Fibroblast of lung (primary cell): ENCODE measurements around the gene TEDC1. TPM values are rescaled to one million over a fixed set of nuclear protein-coding genes. Genes with fewer than 3 reads are reported as not detected.
A peak's percentile ranks its signal among the peaks of the same experiment; 100 is the strongest.

ENCODE experiments used
- DNase-seq, 2 donors: peaks; one replicate each; pipeline versions ENCODE4 v3.0.0 to v3.0.0-alpha.2; 2010; ENCODE audit warnings: low read depth in 2 of 2
- H2AFZ ChIP-seq: 2 replicates; pipeline ENCODE4 v1.5.1; 2012; ENCODE audit warnings: low read length, control low read depth, inconsistent platforms
- H3K27ac ChIP-seq: 2 replicates; pipeline ENCODE4 v1.5.1; 2011; ENCODE audit warnings: low read length, control low read depth; ENCODE audit not compliant: insufficient read depth
- H3K27me3 ChIP-seq: 2 replicates; pipeline ENCODE4 v1.5.1; 2011; ENCODE audit warnings: mild to moderate bottlenecking, low read length; ENCODE audit not compliant: control insufficient read depth, insufficient read depth
- H3K36me3 ChIP-seq: 2 replicates; pipeline ENCODE4 v1.5.1; 2011; ENCODE audit warnings: low read length; ENCODE audit not compliant: control insufficient read depth, insufficient read depth
- H3K4me1 ChIP-seq: 2 replicates; pipeline ENCODE4 v1.5.1; 2011; ENCODE audit warnings: low read length; ENCODE audit not compliant: control insufficient read depth, insufficient read depth; ENCODE audit errors: extremely low read depth
- H3K4me2 ChIP-seq: 2 replicates; pipeline ENCODE4 v1.5.1; 2011; ENCODE audit warnings: low read length, control low read depth; ENCODE audit not compliant: insufficient read depth; ENCODE audit errors: extremely low read depth
- H3K4me3 ChIP-seq, 4 experiments: fragments of 200-600 bp in 1 of 4; sonication (generic) in 1 of 4; replicated peaks in 1 of 4; 2 replicates each; pipeline ENCODE4 v1.5.1; 2011 to 2016; ENCODE audit warnings: low read length in 4 of 4, low read depth in 3 of 4, mild to moderate bottlenecking in 3 of 4, control low read depth in 2 of 4, inconsistent platforms in 1 of 4, mixed read lengths in 1 of 4; ENCODE audit not compliant: insufficient read depth in 1 of 4; ENCODE audit errors: control extremely low read depth in 1 of 4
- H3K79me2 ChIP-seq: 2 replicates; pipeline ENCODE4 v1.5.1; 2012; ENCODE audit warnings: mild to moderate bottlenecking, low read length, inconsistent platforms; ENCODE audit not compliant: control insufficient read depth, insufficient read depth
- H3K9ac ChIP-seq: 2 replicates; pipeline ENCODE4 v1.5.1; 2011; ENCODE audit warnings: mild to moderate bottlenecking, low read length, control low read depth; ENCODE audit not compliant: insufficient read depth
- H3K9me3 ChIP-seq: 2 replicates; pipeline ENCODE4 v1.5.1; 2012; ENCODE audit warnings: low read depth, low read length; ENCODE audit not compliant: control insufficient read depth, insufficient read depth
- H4K20me1 ChIP-seq: 2 replicates; pipeline ENCODE4 v1.5.1; 2011; ENCODE audit warnings: low read length; ENCODE audit not compliant: control insufficient read depth, insufficient read depth; ENCODE audit errors: extremely low read depth
- EZH2 ChIP-seq: IDR thresholded peaks from 2 replicates; pipeline ENCODE4 v1.5.1; 2012; ENCODE audit warnings: low read length, control low read depth, mild to moderate bottlenecking; ENCODE audit errors: missing control alignments
- polyA plus RNA-seq, 2 donors: library from polyadenylated mRNA; depleted of rRNA in 1 of 2; stranded (reverse) in 1 of 2; unstranded in 1 of 2; fragments of >200 nt; gene quantifications; 2 replicates each; pipeline ENCODE4 v1.2.1, GENCODE V29; 2011 to 2012; ENCODE audit warnings: missing spikeins in 1 of 2
- total RNA-seq: library from RNA; depleted of rRNA; stranded (reverse); fragments of >200 nt; gene quantifications from 2 replicates; pipeline ENCODE4 v1.2.1, GENCODE V29; 2014
- TF ChIP-seq, protein P1 (sequence below), 2 donors: IDR thresholded peaks in 1 of 2; conservative IDR thresholded peaks in 1 of 2; 1 replicate in 1 of 2; 2 replicates in 1 of 2; pipeline ENCODE4 v1.5.1; 2011 to 2012; ENCODE audit warnings: low read length in 2 of 2, control low read depth in 1 of 2, inconsistent platforms in 1 of 2, low read depth in 1 of 2, mild to moderate bottlenecking in 1 of 2

TEDC1 gene
- total and polyA plus RNA-seq, 2 donors (not counting 1 experiment from before 2014, with no cell fraction given) = 0.69 to 2.5 TPM

DNA sequence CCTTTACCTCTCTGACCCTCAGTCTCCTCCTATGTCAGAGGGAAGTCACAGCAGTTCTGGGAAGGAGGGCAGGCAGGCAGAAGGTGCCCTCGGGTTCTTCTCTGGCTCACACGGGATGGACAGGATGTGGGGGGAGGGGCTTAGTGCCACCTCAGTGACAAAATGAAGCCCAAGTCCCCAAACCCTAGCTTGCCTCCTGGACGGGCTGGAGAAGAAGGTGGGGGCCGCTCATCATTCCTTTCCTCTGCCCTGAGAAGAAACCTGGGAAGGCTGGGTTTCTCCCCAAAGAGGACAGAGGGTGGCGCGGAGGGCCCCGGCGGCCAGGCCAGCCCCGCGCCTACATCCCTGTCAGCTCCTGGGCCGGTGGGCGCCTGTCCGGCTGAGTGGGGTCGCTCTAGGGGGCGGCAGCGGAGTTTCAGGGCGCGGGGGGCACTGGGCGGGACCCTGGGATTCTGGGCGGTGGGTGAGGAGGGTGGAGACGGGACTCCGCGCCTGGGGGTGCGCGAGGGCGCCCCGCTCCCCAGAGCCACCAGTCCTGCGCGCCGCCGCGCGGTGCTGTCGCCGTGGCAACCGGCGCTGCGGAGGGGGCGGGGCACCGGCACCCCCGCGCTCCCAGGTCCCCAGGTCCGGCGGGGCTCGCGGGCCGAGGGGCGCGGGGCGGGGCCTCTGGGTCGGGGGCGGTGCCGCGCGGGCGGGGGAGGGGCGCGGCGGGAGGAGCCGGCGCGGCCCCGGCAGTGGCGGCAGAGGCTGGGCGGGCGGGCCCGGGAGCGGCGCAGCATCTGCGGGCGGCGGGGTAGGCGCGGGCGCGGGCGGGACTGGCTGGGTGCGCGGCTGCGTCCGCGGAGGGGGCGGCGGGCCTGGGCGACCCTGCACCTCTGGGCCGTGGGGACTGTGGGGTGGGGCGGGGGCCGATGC lies 35.1 kb downstream of the TEDC1 start, which contains the start of gene TMEM121:
Gene TMEM121, plus strand, starts transcription at position 723 of the 915 bp plus-strand sequence. CDS start 2,252 bp downstream, outside the sequence.
- Histone ChIP-seq H3K79me2 (no peaks in the 10 kb centered on the region), H3K4me1 (no peaks in the 10 kb centered on the region), H3K27me3 (peaks cover 4% of the 10 kb centered on the region), H2AFZ (no peak within 1 kb of the TSS), H3K9me3 (no peaks in the 10 kb centered on the region), H3K9ac (no peak within 1 kb of the TSS), H3K4me2 (peak within 1 kb of the TSS; percentile 59), H3K36me3 (no peaks in the 10 kb centered on the region), H4K20me1 (no peaks in the 10 kb centered on the region), H3K4me3 (peak within 1 kb of the TSS; percentile 28 to 65 (median 38)), H3K27ac (no peak within 1 kb of the TSS)
- TF ChIP-seq EZH2 = peak; percentile 75
- TF ChIP-seq, protein P1, sequence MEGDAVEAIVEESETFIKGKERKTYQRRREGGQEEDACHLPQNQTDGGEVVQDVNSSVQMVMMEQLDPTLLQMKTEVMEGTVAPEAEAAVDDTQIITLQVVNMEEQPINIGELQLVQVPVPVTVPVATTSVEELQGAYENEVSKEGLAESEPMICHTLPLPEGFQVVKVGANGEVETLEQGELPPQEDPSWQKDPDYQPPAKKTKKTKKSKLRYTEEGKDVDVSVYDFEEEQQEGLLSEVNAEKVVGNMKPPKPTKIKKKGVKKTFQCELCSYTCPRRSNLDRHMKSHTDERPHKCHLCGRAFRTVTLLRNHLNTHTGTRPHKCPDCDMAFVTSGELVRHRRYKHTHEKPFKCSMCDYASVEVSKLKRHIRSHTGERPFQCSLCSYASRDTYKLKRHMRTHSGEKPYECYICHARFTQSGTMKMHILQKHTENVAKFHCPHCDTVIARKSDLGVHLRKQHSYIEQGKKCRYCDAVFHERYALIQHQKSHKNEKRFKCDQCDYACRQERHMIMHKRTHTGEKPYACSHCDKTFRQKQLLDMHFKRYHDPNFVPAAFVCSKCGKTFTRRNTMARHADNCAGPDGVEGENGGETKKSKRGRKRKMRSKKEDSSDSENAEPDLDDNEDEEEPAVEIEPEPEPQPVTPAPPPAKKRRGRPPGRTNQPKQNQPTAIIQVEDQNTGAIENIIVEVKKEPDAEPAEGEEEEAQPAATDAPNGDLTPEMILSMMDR (conservative IDR thresholded peaks at IDR 0.05 in 1 of 2, IDR thresholded peaks at IDR 0.05 in 1 of 2; ENCODE audit: low read depth in 1 of 2, low read length in 2 of 2) = no peak
- DNase-seq = no peak

DNA sequence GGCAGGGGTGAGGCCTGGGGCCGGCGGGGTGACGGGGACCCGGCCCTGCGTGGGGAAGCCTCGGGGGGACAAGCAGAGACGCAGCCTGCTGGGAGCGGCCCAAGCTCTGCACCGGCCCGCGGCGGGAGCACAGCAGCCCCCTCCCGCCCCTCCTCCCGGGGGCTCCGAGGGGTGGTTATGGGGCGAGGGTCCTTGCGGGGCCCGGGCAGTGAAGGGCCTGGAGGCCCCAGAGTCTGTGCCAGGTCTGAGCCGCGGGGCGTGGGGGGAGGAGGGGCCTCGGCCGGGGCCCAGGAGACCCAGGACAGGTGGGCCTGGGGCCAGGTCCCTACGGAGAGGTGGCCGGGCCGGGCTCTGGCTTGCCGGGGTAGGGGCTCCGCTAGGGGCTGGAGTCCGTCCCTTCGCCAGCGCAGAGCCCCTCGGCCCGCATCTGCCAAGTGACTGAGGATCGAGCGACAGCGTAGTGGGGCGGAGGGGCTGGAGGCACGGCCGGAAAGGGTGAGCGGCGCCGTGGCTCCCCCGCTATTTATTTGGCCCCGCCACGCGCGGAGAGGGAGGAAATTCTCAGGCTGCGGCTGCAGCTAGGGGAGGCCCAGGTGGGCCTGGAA lies 35.8 kb downstream of the TEDC1 start:
- Histone ChIP-seq H4K20me1 (no peaks in the 10 kb centered on the region), H3K36me3 (no peaks in the 10 kb centered on the region), H3K79me2 (no peaks in the 10 kb centered on the region), H3K4me1 (no peaks in the 10 kb centered on the region), H2AFZ (no peak overlapping the region), H3K9me3 (no peaks in the 10 kb centered on the region), H3K4me2 (peak overlapping the region; percentile 59), H3K9ac (no peak overlapping the region), H3K4me3 (peak overlapping the region; percentile 28 to 65 (median 38)), H3K27me3 (peaks cover 4% of the 10 kb centered on the region), H3K27ac (no peak overlapping the region)
- DNase-seq = no peak
- peak; percentile 60 for TF ChIP-seq EZH2
- TF ChIP-seq, protein P1 (conservative IDR thresholded peaks at IDR 0.05 in 1 of 2, IDR thresholded peaks at IDR 0.05 in 1 of 2; ENCODE audit: low read depth in 1 of 2, low read length in 2 of 2) = no peak

DNA sequence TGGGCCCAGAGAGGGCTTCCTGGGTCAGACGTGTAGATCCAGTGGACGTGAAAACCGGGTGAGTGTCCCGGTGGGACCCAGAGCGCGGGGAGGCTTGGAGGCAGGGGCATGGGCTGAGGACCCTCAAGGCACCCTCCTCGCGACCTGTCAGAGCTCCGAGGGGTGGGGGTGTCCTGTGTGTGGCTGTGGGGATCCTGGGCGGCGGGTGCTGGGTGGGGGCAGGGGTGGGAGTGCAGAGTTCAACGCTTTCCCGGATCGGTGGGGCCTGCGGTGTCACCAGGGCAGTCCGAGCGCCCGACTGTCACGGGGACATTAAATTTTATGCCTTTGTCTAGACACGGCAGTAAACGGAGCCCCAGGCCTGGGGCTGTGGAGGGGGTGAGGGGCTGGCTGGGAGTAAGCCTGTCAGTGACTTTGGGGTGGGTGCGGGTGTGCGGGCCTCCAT lies 36.4 kb downstream of the TEDC1 start:
- peaks cover 4% of the 10 kb centered on the region for H3K27me3 ChIP-seq
- H3K9ac ChIP-seq = no peak overlapping the region
- peak overlapping the region; percentile 59 for H3K4me2 ChIP-seq
- no peaks in the 10 kb centered on the region for H3K4me1 ChIP-seq
- H4K20me1 ChIP-seq = no peaks in the 10 kb centered on the region
- H3K9me3 ChIP-seq = no peaks in the 10 kb centered on the region
- H2AFZ ChIP-seq = no peak overlapping the region
- no peaks in the 10 kb centered on the region for H3K36me3 ChIP-seq
- no peak for TF ChIP-seq EZH2
- TF ChIP-seq, protein P1 (conservative IDR thresholded peaks at IDR 0.05 in 1 of 2, IDR thresholded peaks at IDR 0.05 in 1 of 2; ENCODE audit: low read depth in 1 of 2, low read length in 2 of 2) = no peak
- no peak for DNase-seq
- no peak overlapping the region for H3K27ac ChIP-seq
- H3K79me2 ChIP-seq = no peaks in the 10 kb centered on the region
- peak overlapping the region; percentile 28 to 65 (median 38) for H3K4me3 ChIP-seq
